GM12801 (cell line): Measurements from ENCODE around the gene ACAD10.

Experiments used
- TF ChIP-seq, protein P1 (sequence below): IDR thresholded peaks from one replicate; pipeline ENCODE4 v1.5.1; 2011; ENCODE audit warnings: control low read depth; ENCODE audit not compliant: insufficient read length; ENCODE audit errors: extremely low read depth

ACAD10 gene

GRCh38 chr12:111728795-111729194 lies 42.9 kb downstream of the ACAD10 start:
- TF ChIP-seq, protein P1, sequence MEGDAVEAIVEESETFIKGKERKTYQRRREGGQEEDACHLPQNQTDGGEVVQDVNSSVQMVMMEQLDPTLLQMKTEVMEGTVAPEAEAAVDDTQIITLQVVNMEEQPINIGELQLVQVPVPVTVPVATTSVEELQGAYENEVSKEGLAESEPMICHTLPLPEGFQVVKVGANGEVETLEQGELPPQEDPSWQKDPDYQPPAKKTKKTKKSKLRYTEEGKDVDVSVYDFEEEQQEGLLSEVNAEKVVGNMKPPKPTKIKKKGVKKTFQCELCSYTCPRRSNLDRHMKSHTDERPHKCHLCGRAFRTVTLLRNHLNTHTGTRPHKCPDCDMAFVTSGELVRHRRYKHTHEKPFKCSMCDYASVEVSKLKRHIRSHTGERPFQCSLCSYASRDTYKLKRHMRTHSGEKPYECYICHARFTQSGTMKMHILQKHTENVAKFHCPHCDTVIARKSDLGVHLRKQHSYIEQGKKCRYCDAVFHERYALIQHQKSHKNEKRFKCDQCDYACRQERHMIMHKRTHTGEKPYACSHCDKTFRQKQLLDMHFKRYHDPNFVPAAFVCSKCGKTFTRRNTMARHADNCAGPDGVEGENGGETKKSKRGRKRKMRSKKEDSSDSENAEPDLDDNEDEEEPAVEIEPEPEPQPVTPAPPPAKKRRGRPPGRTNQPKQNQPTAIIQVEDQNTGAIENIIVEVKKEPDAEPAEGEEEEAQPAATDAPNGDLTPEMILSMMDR, result no peak

GRCh38 chr12:111730420-111730819 lies 44.6 kb downstream of the ACAD10 start:
- TF ChIP-seq, protein P1, result no peak

DNA sequence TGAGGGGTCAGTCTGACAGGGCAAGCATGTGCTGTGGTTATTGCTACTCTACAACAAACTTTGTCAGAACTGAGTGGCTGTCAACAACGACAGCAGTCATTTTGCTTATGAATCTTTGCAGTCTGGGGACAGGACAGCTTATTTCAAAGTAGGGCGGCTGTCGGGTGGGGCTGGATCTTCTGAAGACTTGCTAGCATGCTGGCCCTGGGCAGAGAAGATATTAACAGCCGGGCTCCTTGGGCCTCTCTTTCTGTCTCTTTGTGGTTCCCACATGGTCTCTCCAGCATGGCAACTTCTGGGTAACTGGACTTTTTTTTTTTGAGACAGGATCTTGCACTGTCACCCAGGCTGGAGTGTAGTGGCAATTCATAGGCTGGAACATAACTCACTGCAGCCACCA lies 46.9 kb downstream of the ACAD10 start:
- TF ChIP-seq, protein P1, result no peak

DNA sequence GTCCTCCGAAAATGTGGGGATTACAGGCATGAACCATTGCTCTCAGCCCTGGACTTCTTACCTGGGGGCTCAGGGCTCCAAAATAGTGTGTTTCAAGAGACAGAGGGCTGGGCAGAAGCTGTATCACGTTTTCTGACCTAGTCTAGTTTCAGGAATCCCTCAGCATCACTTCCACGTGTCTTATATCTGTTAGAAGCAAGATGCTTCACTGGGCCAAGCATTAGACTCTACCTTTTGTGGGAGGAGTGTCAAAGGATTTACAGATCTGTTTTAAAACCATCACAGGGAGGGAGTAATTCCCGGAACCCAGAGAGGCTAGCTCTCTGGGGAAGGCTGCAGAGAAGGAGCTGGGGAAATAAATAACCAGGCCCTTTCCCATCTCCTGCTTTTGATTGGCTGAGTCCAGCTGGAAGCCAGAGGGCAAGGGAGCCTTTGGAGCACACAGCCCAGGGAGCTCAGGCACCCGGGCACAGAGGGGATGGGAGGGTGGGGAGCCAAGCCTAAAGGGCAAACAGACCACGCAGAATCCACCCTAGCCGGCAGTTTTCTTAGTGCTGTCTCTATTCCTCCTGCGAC lies 47.6 kb downstream of the ACAD10 start:
- TF ChIP-seq, protein P1, result no peak

- TF ChIP-seq, protein P1, result no peak
These were observed 55.5 kb downstream of the ACAD10 start for GRCh38 chr12:111741235-111741812.

GRCh38 chr12:111745211-111745610 lies 59.4 kb downstream of the ACAD10 start:
- TF ChIP-seq, protein P1, result no peak

DNA sequence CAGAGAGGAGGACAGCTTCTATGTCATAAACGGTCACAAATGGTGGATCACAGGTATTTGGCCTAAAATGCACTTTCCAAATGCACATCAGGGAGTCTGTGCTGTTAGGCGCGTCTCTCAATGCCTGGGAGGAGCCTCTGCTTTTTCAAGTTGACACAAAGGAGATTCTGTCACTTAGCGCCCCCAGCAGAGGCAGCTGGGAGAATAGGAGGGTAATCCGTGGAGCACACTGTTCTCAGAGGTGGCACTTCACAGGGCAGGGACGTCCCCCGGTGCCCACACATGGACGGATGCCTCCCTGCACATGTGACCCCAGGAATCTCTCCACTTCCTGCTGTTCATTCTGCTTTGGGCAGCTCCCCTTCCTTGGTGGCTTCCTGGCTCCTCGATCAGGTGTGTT lies 61.5 kb downstream of the ACAD10 start:
- TF ChIP-seq, protein P1, result no peak
